CD4-positive, alpha-beta T cell (primary cell): ENCODE measurements around the gene POLA1. TPM values are rescaled to one million over a fixed set of nuclear protein-coding genes. Genes with fewer than 3 reads are reported as not detected.

Experiments used
- ATAC-seq: fragments of 200-7000 bp; cut with Tn5 transposase; one replicate; pipeline ENCODE4 v1.10.0; 2022; ENCODE audit warnings: mild to moderate bottlenecking; ENCODE audit not compliant: poor library complexity
- CTCF ChIA-PET: fragments of 350-600 bp; sonication (Branson Sonifier 250); formaldehyde crosslinking; loops from one replicate; lab custom pipeline; 2021; ENCODE audit warnings: antibody characterized with exemption, inconsistent platforms; lab: Charles Lee
- POLR2A ChIA-PET: fragments of 350-600 bp; sonication (Branson Sonifier 250); formaldehyde crosslinking; loops from one replicate; lab custom pipeline; 2021; ENCODE audit warnings: antibody characterized with exemption, inconsistent platforms; lab: Charles Lee
- DNase-seq, 14 experiments: peaks; one replicate each; pipeline ENCODE4 v3.0.0-alpha.2; 2013 to 2020; ENCODE audit warnings: mixed read lengths in 2 of 14
- H3K27ac ChIP-seq, 2 donors: one replicate each; pipeline versions ENCODE4 v1.5.1 to v1.7.0; 2013; ENCODE audit warnings: low read length in 2 of 2, low read depth in 1 of 2, mild to moderate bottlenecking in 1 of 2
- H3K27me3 ChIP-seq, 2 experiments: 1 replicate in 1 of 2; 2 replicates in 1 of 2; pipeline versions ENCODE4 v1.6.1 to v1.7.0; 2013; ENCODE audit warnings: low read length in 2 of 2, control low read depth in 1 of 2, mild to moderate bottlenecking in 1 of 2, moderate library complexity in 1 of 2; ENCODE audit not compliant: insufficient read depth in 2 of 2, control insufficient read depth in 1 of 2
- H3K36me3 ChIP-seq: one replicate; pipeline ENCODE4 v1.6.1; 2013; ENCODE audit warnings: low read length, control low read depth; ENCODE audit not compliant: insufficient read depth
- H3K4me1 ChIP-seq: one replicate; pipeline ENCODE4 v1.6.1; 2013; ENCODE audit warnings: low read length, control low read depth; ENCODE audit not compliant: insufficient read depth
- H3K4me3 ChIP-seq: one replicate; pipeline ENCODE4 v1.5.1; 2013; ENCODE audit warnings: mild to moderate bottlenecking, low read length, moderate library complexity
- H3K9me3 ChIP-seq, 2 experiments: 1 replicate in 1 of 2; 2 replicates in 1 of 2; pipeline versions ENCODE4 v1.6.1 to v1.7.0; 2013; ENCODE audit warnings: low read length in 2 of 2, mild to moderate bottlenecking in 2 of 2, control low read depth in 1 of 2, moderate library complexity in 1 of 2; ENCODE audit not compliant: control insufficient read depth in 1 of 2, insufficient read depth in 1 of 2
- H3K27ac Mint-ChIP-seq: one replicate; pipeline ENCODE4 v1.8.0; 2020; ENCODE audit warnings: mixed read lengths
- H3K27me3 Mint-ChIP-seq: one replicate; pipeline ENCODE4 v1.8.0; 2021; ENCODE audit warnings: mixed read lengths
- H3K36me3 Mint-ChIP-seq: one replicate; pipeline ENCODE4 v1.8.0; 2021; ENCODE audit warnings: low read depth, mixed read lengths
- H3K4me1 Mint-ChIP-seq: one replicate; pipeline ENCODE4 v1.8.0; 2021; ENCODE audit warnings: low read depth, mixed read lengths
- H3K4me3 Mint-ChIP-seq: one replicate; pipeline ENCODE4 v1.8.0; 2020; ENCODE audit warnings: mild to moderate bottlenecking, mixed read lengths
- H3K9me3 Mint-ChIP-seq: one replicate; pipeline ENCODE4 v1.8.0; 2020; ENCODE audit warnings: mixed read lengths
- CTCF ChIP-seq: fragments of 200-600 bp; IDR thresholded peaks from one replicate; pipeline ENCODE4 v1.8.0; 2022; ENCODE audit warnings: antibody characterized with exemption, mild to moderate bottlenecking
- intact Hi-C, 2 experiments: fragments of 100-400 bp; cut with DNase I in 1 of 2; cut with micrococcal nuclease in 1 of 2; formaldehyde crosslinking; loops; one replicate each; pipeline versions ENCODE4 v1.15.1 to v1.9.0; 2023 to 2025; cut with DNase I, micrococcal nuclease
- total RNA-seq, 174 experiments: library from RNA in 2 of 174; stranded (reverse) in 2 of 174; gene quantifications; one replicate each; pipeline ENCODE4 v1.2.3 and lab custom pipeline; 2021 to 2026

POLA1 gene
- total RNA-seq, 2 experiments from 2014 or later, result 4.7 TPM

- no peaks in the 10 kb centered on the region for H3K9me3 Mint-ChIP-seq
- ATAC-seq (no peak), DNase-seq (no peak)
- CTCF ChIA-PET, result no interaction called here
- POLR2A ChIA-PET, result no interaction called here
- Histone ChIP-seq H3K36me3 (no peaks in the 10 kb centered on the region), H3K4me3 (no peak overlapping the region), H3K27me3 (no peaks in the 10 kb centered on the region), H3K27ac (no peak overlapping the region), H3K9me3 (no peaks in the 10 kb centered on the region), H3K4me1 (no peaks in the 10 kb centered on the region)
- intact Hi-C loops, result no loop called here
- H3K4me3 Mint-ChIP-seq, result no peak overlapping the region
- TF ChIP-seq CTCF, result no peak
- H3K27ac Mint-ChIP-seq, result no peak overlapping the region
- no peaks in the 10 kb centered on the region for H3K36me3 Mint-ChIP-seq
- peaks cover 8% of the 10 kb centered on the region for H3K4me1 Mint-ChIP-seq
- no peaks in the 10 kb centered on the region for H3K27me3 Mint-ChIP-seq
Measured at GRCh38 chrX:25043192-25043591, 349.5 kb downstream of the POLA1 start.

Other genes starting within 250 kb of the POLA1 start
- gene PDK3, start 228.6 kb upstream of the POLA1 start, total RNA-seq, result 10 to 100 TPM; 12.5 to 12.6 TPM
- not detected for gene PCYT1B, start 46.6 kb upstream of the POLA1 start, total RNA-seq